Dermis blood vessel endothelial cell (primary cell): ENCODE results near the gene LRRC10B. TPM values are rescaled to one million over a fixed set of nuclear protein-coding genes. Genes with fewer than 3 reads are reported as not detected.

ENCODE experiments used
- DNase-seq: peaks from one replicate; pipeline ENCODE4 v3.0.0; 2010
- total RNA-seq: library from RNA; depleted of rRNA; stranded (reverse); fragments of >200 nt; gene quantifications from 2 replicates; pipeline ENCODE4 v1.2.3, GENCODE V29; 2014

Gene LRRC10B
- total RNA-seq, 1 donor from 2014 or later: not detected

DNA sequence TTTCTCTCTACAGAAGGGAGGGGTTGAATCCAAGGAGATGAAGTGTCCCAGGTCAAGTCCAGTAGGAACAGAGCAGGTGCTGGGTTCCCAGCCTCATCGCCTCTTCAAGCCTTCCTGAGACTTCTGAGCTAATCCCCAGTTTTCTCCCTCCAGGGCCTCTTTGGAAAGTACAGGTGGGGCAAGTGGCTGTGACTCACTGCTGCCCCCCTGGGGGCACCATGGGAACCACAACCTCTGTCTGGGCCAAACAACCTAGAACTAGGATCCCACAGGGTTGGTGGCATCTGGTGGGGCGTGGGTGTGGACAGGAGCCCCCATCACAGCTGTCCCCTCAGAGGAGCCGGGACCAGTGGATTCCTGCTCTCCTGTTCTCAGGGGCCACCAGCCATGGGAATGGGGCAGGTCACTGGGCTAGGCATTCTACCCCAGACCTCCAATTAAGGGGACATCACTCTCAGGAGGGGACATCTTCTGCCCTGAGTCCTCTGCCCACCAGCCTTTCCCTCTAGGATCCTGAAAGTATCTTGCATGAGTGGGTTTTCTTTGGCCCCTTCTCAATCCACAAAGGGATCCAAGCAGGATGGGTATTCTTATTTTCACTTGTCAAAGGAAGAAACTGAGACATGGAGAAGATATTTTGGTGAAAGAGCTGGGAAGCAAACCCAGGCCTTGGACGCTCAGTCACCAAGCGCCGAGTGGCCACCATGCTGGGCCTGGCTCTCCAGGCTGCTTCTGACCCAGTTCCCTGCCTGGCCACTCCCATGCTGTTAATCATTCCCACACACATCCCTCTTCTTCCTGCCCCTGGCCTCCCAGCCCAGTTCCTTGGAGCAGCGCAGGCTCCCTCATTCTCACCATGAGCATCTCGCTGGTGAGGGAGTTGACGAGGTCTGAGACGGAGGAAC, 23.8 kb downstream of the LRRC10B start:
- DNase-seq: peak; percentile 58

DNA sequence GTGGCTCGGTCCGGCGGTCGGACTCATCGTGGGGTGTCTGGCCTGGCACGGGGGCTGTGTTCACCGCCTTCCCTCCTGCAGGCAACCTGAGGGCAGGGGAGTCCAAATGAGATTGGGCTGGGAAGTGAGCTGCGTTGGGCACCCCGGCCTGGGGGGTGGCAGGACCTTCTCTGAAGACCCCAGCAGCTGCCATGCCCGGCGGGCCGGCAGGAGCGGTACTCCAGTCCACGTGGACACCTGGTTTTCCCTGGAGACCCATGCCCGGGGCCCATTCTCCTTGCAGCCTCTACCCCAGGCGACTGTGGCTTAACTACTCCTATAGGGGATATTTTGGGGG, 24.5 kb downstream of the LRRC10B start:
- no peak for DNase-seq

DNA sequence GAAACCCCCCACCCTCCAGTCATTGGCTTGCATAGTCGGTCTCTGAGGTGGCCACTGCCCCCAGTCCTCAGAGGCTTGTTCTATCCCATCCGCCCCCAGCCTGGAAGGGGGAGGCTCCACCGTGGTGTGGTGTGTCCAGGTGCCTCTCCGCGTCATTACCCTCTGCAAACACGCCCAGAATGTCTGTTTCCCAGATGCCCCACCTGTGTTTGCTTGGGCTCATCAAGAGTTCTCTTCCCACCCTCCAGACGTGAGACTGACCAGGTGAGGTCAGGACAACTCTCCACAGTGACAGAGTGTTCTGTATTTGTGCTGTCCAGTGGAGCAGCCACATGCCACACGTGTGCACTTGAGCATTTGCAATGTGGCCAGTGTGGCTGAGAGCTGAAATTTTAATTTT, 24.9 kb downstream of the LRRC10B start:
- DNase-seq: no peak

DNA sequence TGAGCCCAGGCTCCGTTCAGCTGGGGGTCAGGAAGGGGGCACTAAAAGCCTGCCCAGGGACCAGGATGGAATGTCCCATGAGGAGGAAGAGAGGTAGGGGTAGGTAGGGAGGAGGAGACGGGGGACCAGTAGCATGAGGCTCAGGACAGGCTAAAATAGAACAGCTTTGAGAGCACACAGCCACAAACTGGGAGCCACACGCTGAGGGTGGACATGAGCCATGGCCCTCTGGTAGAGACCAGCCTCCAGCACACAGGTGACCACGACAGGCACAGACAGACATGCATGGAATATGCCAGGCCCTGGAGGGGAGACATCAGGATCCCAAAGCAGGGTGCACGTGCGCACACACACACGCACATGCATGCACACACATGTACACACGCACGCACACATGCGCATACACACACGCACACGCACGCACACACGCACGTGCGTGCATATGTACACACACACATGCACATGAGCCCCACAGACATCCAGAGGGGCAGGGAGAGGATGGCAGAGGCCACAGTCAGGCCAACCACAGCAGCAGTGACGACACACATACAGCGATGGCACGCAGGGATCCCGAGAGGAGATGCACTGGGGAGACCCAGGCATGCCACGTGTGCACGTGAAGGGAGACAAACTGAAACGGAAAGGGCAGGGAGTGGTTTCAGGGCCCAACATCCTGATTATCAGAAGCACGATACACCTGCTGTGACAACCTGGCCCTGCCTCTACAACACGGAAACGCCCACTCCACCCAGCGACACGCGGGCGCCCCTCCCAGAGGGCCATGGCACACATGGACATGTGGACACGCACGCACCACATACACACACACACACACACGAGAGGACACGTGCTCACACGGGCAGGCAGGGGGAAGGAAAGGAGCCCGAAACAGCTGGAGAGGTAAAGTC, 25.7 kb downstream of the LRRC10B start:
- DNase-seq: no peak

DNA sequence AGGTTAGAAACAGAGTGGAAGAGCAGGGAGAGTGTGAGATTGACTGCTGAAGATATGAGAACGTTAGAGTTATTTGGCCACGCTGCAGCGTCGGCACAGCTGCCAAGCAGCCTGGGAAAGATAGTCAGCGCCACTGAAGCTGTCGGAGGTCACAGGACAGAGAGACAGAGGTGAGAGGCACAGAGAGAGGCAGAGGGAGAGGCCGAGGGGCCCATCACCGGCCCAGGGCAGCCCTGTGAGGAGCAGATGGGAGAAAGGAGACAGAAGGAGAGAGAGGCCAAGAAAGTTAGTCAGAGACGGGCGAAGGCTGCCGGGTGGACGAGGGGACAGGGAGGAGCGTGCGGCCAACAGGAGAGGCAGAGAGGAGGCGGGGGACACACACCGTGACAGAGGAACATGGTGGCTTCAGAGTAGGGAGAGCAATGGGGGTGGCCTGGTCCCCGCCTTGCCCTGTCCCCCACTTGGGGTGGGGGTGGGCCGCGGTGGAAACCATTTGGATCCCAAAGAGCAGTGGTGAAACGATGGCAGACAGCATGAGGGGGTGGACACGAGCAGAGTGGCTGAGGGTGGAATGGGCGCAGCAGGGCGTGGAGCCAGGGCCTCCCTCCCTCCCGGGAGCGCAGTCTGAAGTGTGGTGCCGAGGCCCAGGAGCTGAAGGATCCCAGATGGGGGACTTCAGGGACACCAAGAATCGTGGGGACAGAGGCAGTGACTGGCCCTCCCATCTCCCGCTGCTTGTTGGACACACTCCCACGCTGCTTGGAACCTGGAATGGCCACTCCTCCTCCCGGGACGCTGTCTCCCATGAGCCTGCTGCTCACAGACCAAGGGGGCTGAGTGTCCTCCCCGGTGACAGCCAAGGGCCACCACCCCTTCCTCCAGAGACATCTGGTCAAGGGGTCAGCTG, 26.6 kb downstream of the LRRC10B start:
- no peak for DNase-seq

DNA sequence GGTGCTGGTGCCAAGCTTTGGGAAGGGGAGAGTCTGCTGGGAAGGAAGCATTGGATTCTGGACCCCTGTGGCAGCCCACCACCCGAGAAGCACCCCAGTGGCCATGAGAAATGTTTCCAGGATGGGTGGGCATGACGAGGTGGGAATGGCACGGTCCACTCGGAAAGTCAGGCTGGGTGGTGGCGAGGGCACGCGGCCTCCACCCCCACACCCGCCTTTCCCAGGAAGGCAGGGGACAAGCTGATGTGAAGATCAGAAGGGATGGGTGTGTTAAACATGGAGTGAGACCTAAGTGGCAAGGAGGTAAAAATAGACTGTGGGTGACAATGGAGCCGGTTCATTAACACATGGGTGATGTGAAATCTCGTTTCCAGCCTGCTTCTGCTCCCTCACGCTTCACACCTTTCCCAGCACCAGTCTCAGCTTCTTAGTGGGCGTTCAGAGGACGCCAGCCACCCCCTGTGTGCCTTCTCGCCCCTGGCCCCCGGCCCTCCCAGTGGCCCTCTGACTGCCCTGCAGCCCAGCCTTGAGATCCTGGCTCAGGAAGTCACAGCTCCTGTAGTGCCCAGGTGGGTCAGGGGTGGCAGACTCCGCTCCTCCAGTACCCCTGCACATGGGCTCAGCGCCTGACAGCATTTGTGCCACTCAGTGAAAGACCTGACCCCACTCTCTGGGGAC, 27.6 kb downstream of the LRRC10B start:
- no peak for DNase-seq

DNA sequence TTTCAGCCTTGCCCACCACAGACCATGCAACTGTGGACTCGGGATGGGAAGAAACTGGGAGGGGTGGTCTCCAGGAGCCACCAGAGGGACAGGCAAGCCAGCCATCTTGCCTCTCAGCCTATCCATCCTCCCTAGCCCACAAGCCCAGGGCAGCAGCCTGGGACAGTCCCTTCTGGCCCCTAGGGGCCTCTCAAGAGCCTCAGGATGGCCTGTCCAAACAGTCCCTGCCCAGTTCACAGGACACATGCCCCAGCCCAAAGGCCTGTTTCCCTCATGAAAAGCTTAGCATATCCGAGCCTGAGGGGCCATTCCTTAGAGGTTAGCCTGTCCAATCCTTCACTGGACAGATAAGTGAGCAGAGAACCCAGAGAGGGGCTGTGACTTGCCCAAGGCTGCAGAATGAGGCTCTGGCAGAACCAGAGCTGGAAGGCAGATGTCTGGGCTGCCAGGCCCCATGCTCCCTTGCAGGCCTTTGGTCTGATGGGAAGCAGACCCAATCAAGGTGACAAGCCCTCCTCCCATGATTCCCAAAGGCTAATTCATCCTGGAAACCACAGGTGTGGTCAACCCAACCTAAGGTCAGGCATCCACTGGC, 28.2 kb downstream of the LRRC10B start:
- DNase-seq: no peak

DNA sequence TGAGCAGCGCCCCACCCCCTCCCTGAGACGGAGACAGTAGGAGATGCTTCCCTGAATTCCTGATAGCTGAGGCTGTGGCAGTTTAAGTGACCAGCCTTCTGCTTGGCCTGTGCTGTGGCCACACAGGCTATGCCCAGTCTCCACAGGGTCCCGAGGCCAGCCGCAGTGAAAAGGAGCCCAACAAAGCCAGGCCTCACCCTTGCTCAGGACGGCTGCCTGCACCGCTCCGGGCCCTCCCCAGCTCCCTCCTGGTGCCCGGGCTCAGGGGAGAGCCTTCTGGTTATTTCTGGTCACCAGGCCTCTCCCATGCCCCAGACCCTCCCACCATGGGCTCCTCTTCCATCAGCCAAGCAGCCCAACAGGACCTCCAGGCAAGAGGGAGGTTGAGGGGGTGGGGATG, 28.8 kb downstream of the LRRC10B start:
- DNase-seq: no peak

DNA sequence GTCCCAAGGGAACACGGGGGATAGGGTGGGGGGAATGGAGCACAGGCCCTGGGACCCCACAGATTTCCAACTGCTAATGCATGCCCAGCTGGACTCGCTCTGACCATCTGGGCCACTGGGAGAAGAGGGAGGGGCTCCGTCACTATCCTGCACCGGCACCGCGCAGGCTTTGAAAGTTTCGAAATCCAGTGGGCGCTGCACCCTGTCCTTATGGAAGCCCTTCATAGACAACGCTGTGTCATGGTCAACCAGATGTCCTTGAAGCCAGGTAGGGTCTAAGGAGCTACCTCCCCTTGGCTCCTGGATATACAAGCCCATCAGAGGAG, 30.1 kb downstream of the LRRC10B start:
- no peak for DNase-seq

DNA sequence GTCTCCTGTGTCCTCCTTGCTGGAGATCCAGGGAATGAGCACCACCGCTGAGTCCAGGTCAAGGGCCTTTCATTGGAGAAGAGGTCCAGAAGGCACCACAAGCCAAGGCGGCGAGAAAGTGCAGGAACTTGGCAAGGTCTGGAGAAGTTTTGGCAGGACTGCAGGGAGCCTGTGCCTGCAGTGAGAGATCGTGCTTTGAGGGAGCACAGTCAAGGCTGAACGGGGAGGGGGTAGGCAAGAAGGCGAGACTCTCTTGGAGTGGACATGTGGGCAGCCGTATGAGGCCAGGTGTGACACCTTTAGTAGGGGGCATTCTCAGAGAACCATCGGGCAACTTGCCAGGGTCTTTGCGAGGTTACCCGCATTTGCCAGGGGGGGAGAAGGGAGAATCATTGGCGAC, 30.5 kb downstream of the LRRC10B start:
- DNase-seq: no peak

DNA sequence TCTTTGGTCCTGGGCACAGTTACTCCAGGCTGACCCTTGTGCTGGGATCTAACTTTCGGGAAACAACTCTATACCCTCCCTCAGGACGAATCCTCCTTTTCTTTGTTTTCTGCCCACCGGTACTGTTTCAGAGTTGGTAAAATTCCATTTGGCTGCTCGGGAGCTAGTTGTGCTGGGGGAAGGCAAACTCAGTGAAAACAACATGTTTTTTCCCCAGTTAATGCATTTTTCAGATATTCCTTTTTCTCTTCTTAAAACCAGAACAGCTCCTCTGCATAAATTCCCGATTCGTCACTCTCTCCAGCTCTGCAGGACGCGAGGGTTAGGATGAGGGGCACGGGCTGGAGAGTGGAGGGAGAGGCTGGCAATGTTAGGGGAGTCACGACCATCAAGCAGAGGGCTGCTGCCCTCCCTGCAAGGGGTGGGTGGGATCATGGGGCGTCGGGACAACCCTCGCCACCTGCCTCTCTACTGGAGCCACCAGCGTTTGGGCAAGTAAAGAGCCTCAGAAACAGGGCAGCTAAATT, 31.3 kb downstream of the LRRC10B start:
- DNase-seq: no peak

DNA sequence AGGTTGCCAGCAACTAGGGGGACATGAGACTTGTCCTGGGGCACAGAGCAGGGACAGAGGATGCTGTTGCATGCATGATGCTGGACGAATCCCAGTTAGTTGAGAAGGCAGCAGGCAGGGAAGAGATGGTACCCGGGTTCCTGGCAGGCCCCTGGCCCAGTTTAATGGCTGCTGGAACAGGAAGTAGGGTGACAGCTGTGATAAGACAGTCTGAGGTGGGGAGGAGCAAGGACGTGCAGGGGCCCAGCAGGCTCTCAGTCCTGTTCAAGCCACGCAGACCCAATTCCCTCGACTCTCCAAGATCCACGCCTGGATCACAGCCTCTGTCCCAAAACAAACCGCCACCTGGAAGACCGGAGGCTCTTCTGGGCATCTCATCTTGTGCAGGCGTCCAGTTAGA, 32.0 kb downstream of the LRRC10B start:
- DNase-seq: no peak

DNA sequence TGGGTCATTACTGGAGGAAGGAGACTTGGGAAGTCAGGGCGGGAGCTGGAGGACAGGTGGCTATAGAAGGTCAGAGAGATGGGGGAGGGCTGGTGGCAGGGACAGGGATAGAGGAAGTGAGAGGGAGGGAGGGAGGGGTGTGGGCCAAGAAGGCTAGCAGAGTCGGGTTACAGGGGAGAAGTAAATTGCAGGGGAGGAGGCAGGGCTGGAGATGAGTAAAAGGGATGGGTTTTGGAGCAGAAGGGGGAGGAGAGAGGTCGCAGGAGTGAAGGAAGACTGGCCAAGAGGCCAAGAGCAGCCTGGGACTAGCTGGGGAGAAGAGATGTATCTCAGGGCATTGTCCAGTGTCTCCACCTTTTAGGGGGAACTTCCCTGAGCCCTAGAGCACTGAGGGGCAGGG, 33.0 kb downstream of the LRRC10B start:
- no peak for DNase-seq

DNA sequence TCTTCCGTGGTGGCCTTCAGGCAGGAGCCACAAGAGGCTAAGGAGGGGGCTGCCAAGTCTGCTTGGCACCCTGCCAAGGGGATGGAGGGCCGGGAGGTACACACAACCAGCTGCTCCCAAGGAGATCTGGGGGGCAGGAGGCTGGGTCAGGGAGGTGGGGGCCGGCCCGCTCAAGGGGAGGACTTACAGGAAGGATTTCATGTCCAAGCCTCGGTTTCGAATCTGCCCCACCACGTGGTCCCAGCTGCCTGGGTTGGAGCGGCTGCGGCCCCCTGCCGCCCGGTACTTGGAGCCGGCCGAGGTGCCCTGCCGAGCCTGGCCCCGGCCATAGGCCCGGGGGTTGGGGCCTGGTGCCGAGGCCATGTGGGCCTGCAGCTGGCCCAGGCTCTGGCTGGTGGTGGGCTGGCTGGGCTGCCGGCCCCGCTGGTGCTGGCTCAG, 33.5 kb downstream of the LRRC10B start:
- no peak for DNase-seq

DNA sequence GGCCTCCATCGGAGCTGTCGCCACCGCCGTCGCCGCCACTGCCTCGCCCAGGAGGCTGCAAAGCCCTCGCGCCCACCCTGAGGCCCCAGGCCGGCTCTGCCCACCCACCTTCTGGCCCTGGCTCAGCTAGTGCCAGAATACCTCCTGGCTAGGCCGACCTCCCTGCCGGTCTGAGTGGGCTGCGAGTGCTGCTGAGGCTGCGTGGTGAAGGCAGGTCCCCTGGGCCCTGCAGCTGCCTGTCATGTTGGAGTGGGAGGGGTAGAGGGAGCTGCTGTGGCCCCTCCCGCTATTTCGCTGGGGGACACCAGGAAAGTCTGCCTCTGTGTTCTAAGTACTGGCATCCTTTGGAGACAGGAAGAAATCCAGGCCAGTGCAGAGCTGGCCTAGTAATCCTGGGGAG, 34.2 kb downstream of the LRRC10B start:
- DNase-seq: no peak

DNA sequence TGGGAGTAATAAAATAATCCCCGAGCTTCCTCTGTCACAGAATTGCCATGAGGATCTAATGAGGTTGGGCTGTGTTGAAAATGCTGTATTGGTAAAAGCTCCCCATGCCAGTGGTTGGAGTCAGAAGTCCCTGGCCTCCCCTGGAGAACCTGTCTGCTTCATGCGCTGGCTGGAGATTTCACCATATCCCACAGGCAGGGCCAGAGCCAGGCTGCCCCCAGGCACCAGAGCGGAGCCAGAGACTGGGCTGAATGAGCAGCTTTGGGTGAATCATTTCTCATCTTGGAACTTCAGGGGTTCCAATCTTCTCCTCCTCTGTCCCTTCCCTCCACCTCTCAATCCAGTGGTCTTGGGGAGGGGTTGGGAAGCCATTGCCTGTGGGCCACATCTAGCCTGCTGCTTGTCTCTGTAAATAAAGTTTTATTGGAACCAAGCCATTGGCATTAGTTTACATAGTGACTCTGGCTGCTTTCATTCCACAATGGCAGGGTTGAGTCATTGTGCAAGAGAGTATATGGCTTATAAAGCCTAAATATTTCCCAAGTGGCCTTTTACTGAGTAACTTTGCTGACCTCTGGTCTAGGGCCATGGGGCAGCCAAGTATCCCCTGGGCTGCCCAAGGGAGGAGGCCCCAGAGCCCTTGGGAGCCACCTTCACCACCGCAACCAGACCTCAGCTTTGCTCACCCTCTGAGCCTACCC, 35.2 kb downstream of the LRRC10B start:
- DNase-seq: no peak

DNA sequence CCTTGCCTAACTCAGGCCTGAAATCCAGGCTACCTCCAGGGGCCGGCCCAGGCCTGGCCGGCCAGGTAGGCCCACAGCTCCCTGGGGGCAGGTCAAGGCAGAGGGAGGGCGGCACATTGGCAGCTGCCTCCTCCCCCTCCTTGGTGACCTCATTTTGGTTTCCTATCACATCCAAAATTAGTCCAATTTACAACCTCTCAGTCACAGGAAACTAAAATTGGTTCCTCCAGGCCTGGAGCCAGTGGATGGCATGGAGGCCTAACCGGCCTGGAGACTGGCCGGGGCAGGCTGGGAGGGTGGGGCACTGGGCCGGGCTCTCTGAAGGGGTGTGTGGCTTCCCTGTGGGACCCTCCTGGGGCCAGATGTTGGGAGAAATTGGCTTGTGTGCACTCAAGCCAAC, 35.9 kb downstream of the LRRC10B start:
- no peak for DNase-seq

DNA sequence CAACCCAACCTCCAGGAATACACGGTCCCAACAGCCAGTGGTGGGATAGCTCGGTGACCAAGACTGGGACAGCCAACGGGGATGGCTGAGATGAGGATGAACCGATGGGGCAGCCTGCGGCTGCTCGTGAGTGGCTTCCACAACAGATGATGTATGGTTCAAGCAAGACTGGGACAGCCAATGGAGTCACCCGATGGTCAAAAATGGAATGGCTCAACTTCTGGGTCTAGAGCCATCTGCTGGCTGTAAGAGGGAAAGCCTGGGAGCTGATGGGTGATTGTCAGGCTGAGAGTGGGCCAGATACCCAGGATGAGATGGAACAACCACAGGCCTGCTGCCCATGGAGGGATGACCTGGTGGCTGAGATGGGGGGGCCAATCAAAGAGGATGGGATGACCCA, 36.8 kb downstream of the LRRC10B start:
- peak; percentile 37 for DNase-seq

DNA sequence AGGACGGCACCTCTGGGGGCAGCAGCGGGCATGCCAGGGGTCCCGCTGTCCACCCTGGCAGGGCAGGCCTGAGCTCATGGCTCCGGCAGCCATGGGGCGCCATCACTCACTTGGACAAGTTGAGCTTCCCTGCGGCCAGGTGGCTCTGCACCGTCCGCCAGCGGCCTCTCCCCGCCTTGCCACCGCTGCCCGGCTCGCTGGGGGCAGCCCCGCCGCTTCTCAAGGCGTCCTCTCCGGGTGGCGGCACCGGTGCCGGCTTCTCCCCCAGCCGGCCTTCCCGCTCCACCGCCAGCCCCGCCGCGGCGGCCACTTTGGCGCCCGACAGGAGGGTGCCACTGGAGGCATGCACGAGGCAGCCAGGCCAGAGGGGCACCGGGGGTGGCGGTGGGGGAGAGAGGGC, 37.4 kb downstream of the LRRC10B start:
- no peak for DNase-seq

DNA sequence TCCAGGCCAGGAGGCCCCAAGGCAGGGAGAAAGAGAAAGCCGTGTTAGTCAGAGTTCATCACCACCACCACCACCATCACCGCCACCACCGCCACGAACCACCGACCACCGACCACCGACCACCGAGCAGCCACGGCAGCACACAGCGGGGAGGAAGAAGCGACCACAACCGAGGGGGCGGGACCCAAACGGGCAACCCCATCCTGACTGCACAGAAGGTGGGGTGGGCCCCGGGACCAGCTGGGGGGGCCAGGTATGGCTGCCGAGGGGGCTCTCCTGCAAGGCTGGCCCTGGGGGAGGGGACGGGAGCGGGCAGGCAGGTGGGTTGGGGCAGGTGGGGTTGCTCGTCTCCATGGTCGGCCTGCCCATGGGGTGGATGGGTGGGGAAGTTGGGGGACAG, 38.1 kb downstream of the LRRC10B start:
- DNase-seq: no peak

DNA sequence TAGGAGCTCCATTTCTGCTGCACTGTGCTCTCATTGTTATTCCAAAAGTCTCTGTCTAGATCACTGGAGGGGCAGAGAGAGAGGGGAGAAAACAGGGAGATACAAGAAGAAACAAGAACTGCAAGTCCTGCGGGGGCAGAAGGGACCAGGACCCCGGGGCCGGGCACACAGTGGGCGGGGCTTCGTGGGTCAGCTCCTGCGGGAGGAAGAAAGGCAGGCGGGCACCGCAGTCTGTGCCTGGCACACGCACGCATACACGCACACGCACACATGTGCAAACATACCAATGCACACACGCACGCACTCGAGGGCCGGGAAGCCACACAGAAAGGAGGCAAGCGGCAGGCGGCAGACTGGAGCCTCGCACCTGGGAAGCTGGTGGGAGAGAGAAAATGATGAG, 38.7 kb downstream of the LRRC10B start:
- DNase-seq: no peak
